Measurements from ENCODE around the gene PGM5.
A peak's percentile ranks its signal among the peaks of the same experiment; 100 is the strongest.

Gene PGM5

DNA sequence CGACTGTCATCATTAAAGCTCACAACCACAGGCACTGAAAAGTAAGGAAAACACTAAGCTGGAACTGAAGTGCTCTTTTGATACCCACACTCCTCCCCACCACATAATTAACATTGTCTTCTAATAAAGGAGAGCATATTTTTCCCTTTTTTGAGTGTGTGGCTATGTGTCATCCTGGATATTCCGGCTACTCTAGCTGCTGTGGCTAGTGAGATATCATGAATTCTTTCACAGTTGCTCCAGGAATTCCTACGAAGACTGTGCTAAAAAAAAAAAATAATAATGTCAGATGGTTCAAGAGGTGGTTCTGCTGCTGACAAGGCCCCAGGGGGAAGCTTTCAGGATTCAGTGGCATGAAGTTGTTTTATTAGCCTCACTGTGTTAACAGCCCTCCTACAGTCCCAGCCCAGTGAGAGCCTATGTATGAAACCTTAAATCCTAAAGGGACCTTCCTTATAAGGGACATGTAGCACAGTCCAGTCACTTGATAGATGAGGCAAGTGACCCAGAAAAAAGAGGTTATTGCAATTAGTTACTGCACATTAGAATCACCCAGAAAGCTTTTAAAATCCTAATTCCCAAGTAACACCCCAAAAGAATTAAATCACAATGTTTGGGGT lies 137.7 kb downstream of the PGM5 start:
- DNase-seq (ENCODE audit: low read depth, low spot score): no peak

DNA sequence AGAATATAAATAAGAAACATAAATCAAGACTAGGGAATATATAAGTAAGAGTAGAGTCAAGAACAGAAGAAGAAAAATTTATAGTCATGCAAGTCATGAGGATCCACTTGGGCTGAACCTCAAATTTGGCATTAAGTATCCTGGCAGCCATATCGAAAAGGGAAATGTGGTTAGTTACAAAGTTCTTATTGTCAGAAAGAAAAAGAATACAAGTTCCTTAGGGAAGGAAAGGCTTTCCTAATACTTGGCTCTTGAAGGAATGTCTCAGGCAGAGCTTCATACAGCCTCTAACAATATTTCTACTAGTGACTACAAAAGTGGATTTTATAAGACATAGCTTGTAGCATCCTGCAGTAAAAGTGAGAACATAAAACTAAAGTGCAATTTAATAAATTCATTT lies 138.8 kb downstream of the PGM5 start:
- no peak for DNase-seq (ENCODE audit: low read depth, low spot score)

DNA sequence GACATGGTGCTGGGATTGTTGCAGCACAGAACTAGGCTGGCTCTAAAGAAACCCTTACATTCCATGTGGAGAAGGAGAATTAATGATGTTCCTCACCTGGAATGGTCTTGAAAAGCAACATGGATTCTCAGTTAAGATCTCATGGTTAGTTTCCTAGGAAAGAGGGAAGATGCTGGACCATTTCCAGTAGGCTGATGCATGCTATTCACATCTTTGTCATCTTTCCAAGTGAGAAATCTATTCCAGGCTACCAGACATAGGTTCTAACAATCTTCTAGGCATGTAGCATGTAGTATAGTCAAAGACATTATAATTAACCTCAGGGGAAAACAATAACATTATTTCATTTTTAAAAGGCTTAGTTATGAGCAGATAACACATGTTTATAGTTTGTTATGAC lies 139.9 kb downstream of the PGM5 start:
- DNase-seq (ENCODE audit: low read depth, low spot score): no peak

DNA sequence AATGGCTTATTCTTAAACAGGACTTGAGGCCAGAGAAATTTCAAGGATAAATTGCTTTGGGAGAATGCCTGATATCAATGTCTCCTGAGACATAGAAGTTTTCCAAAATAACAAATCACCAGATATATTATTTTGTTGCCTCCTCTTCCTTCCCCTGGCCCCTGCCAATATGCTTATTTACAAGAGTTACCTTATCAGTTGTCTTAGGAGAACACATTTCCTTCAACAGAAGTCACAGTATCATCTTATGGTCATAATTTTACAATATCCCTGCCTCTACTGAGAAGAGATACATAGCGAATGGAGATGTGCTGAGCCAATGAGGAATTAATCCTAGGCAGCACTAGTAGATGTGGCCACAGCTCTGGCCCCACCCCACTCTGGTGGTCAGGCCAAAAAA lies 141.2 kb downstream of the PGM5 start:
- no peak for DNase-seq (ENCODE audit: low read depth, low spot score)

DNA sequence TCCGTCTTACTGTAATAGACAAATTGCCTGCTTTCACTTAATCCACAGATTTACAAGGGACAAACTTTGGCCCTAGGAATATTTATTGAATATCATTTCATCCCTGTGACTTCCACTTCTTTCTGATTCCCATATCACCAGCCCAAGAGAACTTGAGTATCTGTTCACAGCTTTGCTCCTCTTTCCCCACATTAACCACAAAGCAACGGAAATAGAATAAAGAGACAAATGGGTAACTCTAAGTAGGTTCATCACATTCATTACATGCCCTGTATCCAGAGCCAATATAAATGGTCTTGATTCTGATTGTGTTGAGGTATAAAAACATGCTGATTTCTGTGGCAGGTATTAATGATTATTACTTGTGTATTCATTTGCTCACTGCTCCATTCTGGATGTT lies 142.4 kb downstream of the PGM5 start:
- no peak for DNase-seq (ENCODE audit: low read depth, low spot score)

DNA sequence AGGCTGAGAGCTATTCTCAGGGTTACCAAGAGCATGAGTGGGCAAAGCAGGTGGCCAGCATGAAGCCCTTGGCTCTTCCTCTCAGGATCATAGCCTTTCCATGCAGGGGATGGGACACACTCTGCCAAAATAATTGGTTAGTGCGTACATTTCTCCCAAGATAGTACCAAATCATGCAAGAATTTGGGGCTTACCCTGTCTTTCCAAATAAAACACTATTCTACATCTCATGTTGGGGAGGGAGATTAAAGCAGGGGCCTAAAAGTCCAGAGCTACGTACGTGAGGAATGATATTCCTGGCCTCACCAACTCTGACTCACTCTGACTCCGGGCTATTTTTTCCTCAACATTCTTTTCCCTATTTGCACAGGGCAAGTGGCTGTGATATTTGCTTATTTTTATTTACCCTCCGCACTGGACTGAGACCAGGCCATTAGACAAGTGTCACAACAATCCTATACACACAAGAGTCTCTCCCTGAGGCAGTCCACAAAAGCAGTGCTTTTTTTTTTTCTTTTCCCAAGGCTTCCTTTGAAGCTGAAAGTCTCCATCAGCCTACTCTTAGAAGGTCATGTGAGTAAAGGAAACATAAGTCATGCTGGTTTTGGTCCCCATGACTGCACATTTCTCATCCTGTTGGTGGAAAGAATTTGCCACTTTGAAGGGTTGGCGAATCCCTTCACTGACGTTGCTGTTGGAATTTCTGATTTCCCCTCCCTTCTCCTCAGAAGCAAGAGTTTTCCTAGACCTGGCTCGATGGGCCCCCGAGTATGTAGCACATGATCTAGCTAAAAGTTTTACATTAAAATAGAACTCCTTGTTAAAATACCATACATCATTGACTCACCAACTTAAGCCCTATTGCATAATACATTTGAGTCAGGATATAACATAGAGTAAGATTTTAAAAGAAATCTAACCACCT lies 144.3 kb downstream of the PGM5 start:
- no peak for DNase-seq (ENCODE audit: low read depth, low spot score)

DNA sequence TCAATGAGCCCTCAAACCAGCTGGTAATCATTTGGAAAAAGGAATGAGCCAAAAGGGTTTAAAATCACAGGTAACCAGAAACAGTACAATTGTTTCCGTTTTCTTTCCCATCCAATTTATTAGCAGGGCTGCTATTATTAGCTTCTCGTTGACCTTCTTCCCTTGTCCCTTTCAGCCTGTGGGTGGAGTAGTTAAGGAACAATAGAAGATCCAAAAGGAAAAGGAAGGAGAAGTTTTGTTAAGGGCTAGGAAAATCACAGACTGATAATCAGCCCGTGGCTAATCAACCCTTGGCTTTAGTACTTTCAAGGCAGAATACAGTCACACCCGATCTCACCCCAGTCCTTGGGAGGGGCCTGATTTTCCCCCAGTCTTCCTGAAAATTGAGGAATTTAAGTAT lies 145.9 kb downstream of the PGM5 start:
- no peak for DNase-seq (ENCODE audit: low read depth, low spot score)

DNA sequence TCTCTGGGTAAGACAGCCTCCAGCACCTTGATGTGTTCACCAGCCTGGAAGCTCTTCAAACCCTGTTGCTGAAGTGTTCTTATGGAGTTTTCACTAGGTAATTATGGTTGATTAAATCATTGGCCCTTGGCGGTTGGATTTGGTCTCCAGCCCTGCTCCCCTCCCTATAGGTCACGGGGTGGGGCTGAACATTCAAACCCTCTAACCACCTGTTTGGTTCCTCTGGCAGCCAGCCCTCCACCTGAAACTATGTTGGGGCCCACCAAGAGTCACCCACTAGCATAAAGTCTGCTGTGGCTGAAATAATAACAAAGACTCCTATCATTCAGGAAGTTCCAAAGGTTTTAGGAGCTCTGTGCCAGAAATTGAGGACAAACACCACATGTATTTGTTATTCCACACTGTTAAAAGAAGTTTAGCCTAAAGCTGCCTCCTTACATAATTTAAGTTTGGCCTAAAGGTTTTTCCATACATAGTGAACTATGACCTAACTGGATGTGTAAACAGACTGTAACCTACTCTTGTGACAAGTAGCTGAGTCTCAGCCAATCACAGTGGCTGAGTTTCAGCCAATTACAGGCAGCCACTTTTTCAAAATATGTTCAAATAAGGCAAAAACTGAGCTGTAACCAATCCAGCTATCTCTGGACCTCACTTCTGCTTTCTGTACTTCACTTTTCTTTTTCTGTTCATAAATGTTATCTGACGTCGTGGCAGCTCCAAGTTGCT lies 149.4 kb downstream of the PGM5 start:
- no peak for DNase-seq (ENCODE audit: low read depth, low spot score)

DNA sequence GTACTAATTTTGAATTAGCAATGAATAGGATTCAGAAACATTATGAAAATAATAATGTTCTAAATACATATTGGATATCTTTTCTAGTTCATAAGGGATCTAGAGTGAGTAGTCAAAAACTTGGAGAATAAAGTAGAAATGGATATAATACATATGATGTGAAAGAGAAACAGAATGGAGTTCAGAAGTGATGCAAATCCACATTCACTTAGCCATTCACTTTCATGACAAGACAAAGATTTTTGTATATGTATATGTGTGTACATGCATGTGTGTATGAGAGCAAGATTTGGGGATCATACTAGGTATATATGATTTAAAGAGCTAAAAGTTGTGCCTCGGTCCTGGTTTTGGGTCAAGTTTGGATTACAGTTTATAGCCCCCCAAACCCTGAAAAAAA lies 150.1 kb downstream of the PGM5 start:
- DNase-seq (ENCODE audit: low read depth, low spot score): no peak

DNA sequence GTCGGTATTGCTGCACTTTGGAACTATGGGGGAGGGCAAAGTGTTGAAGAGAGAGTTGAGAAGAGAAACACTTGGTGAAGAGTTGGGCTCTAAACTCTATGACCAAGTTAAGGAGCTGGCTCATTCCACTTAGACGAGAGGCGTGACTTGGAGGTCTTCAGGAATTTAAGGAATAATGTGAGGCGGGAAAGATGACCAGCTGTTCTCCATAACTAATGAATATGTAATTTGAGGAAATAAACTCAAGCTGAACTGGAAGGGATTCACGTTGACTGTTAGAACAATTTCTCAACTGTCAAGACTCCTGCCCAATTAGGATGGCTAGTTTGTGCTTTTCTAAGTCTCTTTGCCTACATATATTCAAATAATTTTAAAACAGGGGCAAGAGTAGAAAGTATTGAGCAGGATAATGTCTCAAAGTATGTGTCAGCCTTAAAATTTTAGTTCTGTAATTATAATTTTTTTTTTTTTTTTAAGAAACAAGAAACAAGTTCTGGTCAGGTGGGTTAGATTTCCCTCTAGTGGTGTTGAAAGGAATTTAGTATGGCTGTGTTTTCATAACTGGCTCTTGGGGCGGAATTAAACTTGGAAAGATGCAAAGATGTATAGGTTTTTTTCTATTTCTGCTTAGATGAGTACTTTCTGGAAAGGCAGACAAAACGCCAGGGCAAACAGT lies 150.9 kb downstream of the PGM5 start:
- no peak for DNase-seq (ENCODE audit: low read depth, low spot score)

DNA sequence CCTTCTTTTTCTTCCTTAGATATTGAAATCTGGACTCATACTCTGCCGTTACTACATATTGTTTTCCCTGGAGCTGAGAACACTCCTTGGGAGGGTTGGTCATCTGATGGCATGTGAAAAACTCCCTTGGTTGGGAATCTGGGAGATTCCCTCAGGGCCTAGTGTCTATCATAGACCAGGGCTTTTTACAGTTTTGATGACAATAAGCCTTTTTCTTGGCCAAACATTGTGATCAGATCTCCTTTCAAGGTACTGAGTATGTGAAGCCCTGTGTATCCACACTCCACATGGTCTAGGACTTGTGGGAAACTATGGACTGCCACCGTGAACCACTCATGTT lies 151.4 kb downstream of the PGM5 start:
- no peak for DNase-seq (ENCODE audit: low read depth, low spot score)

DNA sequence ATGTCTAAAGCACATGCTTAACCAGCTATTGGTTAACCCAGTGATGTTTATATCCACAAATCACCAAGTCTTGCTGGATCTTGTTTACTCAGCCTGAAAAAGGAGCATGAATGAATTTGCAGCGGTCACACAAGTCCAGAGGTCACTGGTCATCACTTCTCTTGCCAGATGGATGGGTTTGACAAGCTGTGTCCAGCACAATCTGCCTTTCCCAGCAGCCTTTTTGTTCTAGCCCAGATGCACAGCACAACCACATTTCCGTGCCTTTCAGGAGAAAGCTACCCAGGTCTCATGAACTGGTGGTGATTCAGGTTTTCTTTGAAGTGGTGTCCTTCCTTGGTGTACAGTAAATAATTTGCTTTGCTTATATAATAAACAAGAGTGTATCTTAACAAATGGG lies 152.1 kb downstream of the PGM5 start:
- no peak for DNase-seq (ENCODE audit: low read depth, low spot score)

DNA sequence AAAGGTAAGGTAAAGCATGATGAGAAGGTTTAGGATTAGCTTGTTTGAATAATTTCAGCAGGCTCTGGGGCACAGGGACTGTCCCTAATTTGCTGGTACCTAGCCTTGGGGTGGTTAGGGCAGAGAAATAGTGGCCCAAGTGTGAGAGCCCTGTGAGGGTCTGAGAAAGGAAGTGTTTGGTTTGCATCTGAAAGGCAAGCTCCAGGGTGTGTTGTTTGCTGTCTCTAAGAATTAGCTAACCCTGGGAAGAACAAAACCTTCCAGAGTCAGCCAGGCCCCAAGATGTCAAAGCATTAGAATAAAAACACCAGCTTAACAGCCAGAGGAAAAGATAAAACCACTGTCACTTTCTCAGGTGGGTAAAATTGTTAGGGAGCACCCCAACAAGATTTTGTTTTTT lies 153.3 kb downstream of the PGM5 start:
- DNase-seq (ENCODE audit: low read depth, low spot score): peak; percentile 42

DNA sequence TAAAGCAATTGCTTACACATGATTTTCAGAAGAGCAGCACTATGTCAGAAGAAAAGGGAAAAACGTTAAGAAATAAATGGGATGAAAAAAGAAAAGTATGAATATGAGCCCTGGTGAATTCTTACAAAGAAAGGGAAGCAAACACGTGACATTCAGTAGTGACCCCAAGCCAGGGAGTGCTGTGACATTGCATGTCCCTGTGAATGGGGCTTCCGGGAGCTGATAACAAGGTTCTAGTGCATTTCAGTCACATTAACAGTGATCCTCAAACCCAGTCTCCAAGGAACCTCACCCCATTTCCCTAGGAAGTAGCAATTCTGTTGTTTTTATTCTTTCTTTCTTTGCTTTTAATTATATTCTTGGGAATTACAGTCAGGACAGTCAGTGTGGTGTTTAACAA lies 157.0 kb downstream of the PGM5 start:
- no peak for DNase-seq (ENCODE audit: low read depth, low spot score)

DNA sequence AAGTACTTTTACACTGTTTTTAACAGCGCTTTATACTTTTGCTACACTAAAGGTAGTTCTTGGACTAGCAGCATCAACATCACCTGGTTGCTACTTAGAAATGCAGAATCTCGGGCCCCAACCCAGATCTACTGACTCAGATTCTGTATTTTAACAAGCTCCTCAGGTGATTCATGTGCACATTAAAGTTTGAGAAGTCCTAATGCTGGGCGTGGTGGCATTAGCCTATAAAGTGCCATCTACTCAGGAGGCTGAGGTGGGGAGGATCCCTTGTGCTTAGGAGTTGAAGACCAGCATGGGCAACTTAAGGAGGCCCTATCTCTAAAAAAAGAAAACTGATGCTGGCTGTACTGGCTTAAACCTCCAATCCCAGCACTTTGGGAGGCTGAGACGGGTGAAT lies 157.6 kb downstream of the PGM5 start:
- DNase-seq (ENCODE audit: low read depth, low spot score): no peak

DNA sequence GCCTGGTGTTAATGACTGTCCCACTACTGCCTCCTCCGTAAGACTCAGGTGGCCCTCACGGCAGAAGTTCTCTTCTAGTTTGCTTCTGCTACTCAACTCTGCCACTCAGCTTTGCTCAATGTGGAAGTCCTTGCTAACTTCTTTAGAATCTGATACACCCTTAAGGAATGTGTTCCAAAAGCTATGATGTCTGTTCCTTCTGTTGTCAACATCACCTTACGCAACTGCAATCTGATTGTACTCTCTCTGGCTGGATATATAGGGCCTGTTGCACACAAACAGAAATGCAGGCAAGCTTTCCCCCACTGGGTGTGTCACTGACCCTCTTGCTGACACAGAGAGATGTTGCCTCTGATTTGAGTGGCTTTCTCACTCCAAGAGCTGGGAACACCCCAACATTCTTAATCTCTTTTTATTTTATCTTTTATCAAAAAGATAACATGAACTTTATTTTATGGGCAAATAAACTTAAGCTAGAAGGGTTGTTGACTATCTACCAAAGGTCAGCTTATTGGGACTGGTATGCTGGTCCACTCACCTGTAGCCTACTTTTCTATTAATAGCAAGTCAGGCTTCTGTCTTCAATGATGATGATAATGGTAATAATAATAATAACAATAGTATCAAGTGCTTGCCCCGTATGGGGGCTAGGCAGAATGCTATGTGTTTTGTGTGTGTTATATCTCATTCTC lies 159.1 kb downstream of the PGM5 start:
- no peak for DNase-seq (ENCODE audit: low read depth, low spot score)

DNA sequence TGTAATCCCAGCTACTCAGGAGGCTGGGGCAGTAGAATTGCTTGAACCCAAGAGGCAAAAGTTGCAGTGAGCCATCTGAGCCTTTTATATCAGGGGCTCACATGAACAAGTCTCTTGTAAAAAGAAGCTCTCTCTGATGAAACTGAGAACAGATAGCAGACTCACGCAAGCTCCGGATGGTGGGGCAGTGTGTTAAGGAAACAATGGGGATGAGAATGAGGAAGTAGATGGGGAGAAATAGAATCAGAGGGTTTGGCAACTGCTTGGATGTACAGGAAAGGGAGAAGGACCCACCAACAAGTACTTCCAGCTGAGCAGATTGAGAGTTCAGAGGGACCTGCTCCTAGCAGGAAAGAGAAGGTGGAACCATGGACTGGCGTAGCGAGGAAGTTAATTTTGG lies 165.7 kb downstream of the PGM5 start:
- no peak for DNase-seq (ENCODE audit: low read depth, low spot score)

DNA sequence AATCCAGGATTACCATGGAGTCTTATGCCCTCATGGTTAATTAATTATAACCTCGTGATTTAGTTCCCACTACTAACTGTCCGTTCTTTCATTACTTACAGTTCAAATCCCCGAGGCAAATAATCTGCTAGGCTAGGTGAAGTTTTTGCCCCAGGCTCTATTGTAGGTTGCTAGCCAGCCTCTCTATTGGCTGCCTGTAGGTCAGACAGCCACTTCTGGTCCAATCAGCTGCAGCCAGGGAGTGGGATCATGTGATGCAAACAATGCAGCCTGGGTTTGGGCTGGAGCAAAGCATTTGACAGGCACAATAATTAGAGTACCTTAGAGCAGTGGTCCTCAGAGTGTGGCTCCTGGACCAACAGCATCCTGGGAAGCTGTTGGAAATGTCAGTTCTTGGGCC lies 166.5 kb downstream of the PGM5 start:
- DNase-seq (ENCODE audit: low read depth, low spot score): no peak

DNA sequence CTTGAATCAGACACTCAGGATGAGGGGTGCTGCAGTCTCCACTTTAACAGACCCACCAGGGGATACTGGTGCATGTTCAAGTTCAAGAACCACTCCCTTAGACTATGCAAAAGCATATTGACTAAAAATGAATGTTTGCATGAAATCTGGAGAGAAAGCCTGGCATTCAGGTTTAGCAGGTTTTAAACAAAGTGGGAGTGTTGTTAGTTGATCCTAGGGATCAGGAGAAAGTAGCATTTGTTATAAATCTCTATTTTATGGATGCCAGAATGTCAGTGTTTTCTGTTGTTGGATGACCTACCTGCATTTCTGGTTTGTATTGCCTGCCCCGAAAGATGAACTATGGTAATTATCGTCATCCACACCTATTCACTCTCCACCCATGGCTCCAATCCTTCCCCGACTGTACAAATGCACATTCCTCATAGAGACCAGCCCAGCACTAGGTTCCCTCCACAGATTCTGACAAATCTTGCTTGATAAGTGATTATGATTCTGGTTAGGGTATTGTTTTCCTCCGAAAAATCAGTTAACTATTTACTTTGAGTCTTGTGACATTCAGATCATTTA lies 167.0 kb downstream of the PGM5 start:
- DNase-seq (ENCODE audit: low read depth, low spot score): no peak

DNA sequence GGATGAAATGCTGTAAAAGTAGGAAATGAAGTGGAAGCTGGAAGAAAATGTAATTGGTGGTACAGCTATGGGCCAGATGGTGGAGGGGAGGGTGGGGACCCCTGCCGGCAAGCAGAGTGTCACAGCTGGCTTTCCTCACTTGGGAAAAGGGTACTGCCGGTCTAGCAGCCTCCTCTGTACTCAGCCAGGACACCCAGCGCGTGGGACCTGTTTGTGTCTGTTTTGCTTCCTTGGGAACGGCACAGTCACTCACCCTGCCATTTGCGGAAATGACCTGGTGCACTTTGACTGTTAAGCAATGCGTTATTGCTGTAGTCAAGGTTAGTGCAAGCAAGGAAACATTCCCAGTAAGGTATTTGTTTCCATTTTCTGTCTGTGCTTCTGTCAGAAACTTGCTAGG lies 174.2 kb downstream of the PGM5 start:
- no peak for DNase-seq (ENCODE audit: low read depth, low spot score)

DNA sequence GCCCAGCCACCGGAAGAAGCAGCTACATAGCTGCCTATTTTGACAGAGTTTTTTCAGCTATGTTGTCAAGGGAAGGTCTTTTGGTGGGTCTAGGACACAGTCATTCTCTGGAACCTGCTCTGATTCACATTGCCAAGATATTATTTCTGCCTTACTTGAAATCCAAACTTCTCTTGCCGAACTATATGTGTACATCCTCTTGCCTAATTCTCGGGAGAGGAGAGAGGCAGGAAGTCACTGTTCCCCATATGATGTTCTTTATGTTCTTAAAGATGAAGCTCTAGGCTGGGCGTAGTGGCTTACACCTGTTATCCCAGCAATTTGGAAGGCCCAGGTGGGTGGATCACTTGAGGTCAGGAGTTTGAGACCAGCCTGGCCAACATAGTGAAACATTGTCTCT lies 175.7 kb downstream of the PGM5 start:
- no peak for DNase-seq (ENCODE audit: low read depth, low spot score)

All from iPS DF 19.7 (cell line).